Gastrocnemius medialis (tissue), 4 donors: Measurements from ENCODE around the gene RASGEF1C. TPM values are rescaled to one million over a fixed set of nuclear protein-coding genes. Genes with fewer than 3 reads are reported as not detected.

Experiments used
- ATAC-seq, 2 donors: fragments of 150-250 bp; one replicate each; pipeline ENCODE4 v1.9.1; 2016
- DNase-seq, 2 donors: peaks; one replicate each; pipeline ENCODE4 v3.0.0-alpha.2; 2019
- H3K27ac ChIP-seq, 4 donors: fragments of 200-600 bp; sonication (generic); 1 replicate in 1 of 4; 2 replicates in 3 of 4; pipeline ENCODE4 v1.5.1; 2016 to 2018; ENCODE audit warnings: mild to moderate bottlenecking in 2 of 4, moderate library complexity in 1 of 4
- H3K27me3 ChIP-seq, 3 donors: fragments of 200-600 bp; sonication (generic) in 2 of 3; 1 replicate in 1 of 3; 2 replicates in 2 of 3; pipeline versions ENCODE4 v1.5.1 to v1.6.0; 2016 to 2019; ENCODE audit warnings: mild to moderate bottlenecking in 1 of 3, moderate library complexity in 1 of 3
- H3K36me3 ChIP-seq, 2 donors: fragments of 200-600 bp; sonication (generic) in 1 of 2; one replicate each; pipeline ENCODE4 v1.5.1; 2017 to 2018
- H3K4me1 ChIP-seq, 2 donors: fragments of 200-600 bp; sonication (generic) in 1 of 2; one replicate each; pipeline ENCODE4 v1.5.1; 2016 to 2017; ENCODE audit warnings: mild to moderate bottlenecking in 2 of 2
- H3K4me3 ChIP-seq, 4 donors: fragments of 200-600 bp; sonication (generic) in 3 of 4; 1 replicate in 1 of 4; 2 replicates in 3 of 4; pipeline ENCODE4 v1.5.1; 2016 to 2019; ENCODE audit warnings: mild to moderate bottlenecking in 2 of 4
- H3K9me3 ChIP-seq, 3 donors: fragments of 200-600 bp; sonication (generic) in 2 of 3; 1 replicate in 1 of 3; 2 replicates in 2 of 3; pipeline ENCODE4 v1.5.1; 2016 to 2019
- CTCF ChIP-seq, 5 experiments: fragments of 450-650 bp in 3 of 5; fragments of 200-600 bp in 2 of 5; sonication (generic) in 2 of 5; IDR thresholded peaks in 4 of 5; conservative IDR thresholded peaks in 1 of 5; 1 replicate in 4 of 5; 2 replicates in 1 of 5; pipeline ENCODE4 v1.5.1; 2016 to 2019; ENCODE audit warnings: antibody characterized with exemption in 5 of 5, mild to moderate bottlenecking in 3 of 5, moderate library complexity in 3 of 5
- POLR2A ChIP-seq, 2 donors: fragments of 450-650 bp; IDR thresholded peaks; one replicate each; pipeline ENCODE4 v1.6.1; 2017; ENCODE audit warnings: antibody characterized with exemption in 2 of 2, mild to moderate bottlenecking in 2 of 2, moderate library complexity in 2 of 2
- in situ Hi-C, 4 donors: fragments of 200-750 bp; cut with MboI; loops; one replicate each; pipeline versions ENCODE4 v1.15.0 to v1.8.0; 2017; ENCODE audit warnings: low sequenced_read_pairs in 4 of 4
- intact Hi-C: fragments of 100-400 bp; cut with DNase I; formaldehyde crosslinking; loops from one replicate; pipeline ENCODE4 v1.15.1; 2023; ENCODE audit warnings: low total_unique reads
- total RNA-seq, 4 donors: library from RNA; depleted of rRNA; stranded (reverse); fragments of >200 nt; gene quantifications; one replicate each; pipeline versions ENCODE4 v1.1.0 to v1.2.3, GENCODE V29; 2016

Gene RASGEF1C
- total RNA-seq, 4 donors from 2014 or later = not detected

GRCh38 chr5:180096616-180097015 is 112.4 kb downstream of the RASGEF1C start:
- in situ Hi-C loops = loop anchor here in 1 of 4 donors (25.0 kb wide), 2 partner anchors 184 to 334 kb away; partner anchors contain the start of gene TBC1D9B
- intact Hi-C loops = no loop called here

GRCh38 chr5:180095545-180095944 is 113.5 kb downstream of the RASGEF1C start:
- Histone ChIP-seq H3K27ac (no peak overlapping the region), H3K27me3 (no peaks in the 10 kb centered on the region), H3K4me1 (peaks cover 0 to 7% of the 10 kb centered on the region in 2 donors), H3K9me3 (no peaks in the 10 kb centered on the region), H3K36me3 (no peaks in the 10 kb centered on the region), H3K4me3 (no peak overlapping the region)
- ATAC-seq (no peak), DNase-seq (no peak)
- TF ChIP-seq CTCF (IDR thresholded peaks at IDR 0.05 in 4 of 5, conservative IDR thresholded peaks at IDR 0.05 in 1 of 5) (no peak), POLR2A (IDR thresholded peaks at IDR 0.05) (no peak)
- intact Hi-C loops = no loop called here
- in situ Hi-C loops = loop anchor here in 1 of 4 donors (25.0 kb wide), 2 partner anchors 183 to 333 kb away; partner anchors contain the start of gene TBC1D9B

More at GRCh38 chr5:180096616-180097015, 112.4 kb downstream of the RASGEF1C start:
- no peaks in the 10 kb centered on the region for H3K4me1 ChIP-seq
- ATAC-seq (no peak), DNase-seq (no peak)
- H3K9me3 ChIP-seq = no peaks in the 10 kb centered on the region
- no peaks in the 10 kb centered on the region for H3K27me3 ChIP-seq
- H3K4me3 ChIP-seq = no peak overlapping the region
- TF ChIP-seq CTCF (IDR thresholded peaks at IDR 0.05 in 4 of 5, conservative IDR thresholded peaks at IDR 0.05 in 1 of 5) = no peak
- no peak for TF ChIP-seq POLR2A (IDR thresholded peaks at IDR 0.05)
- H3K27ac ChIP-seq = no peak overlapping the region
- H3K36me3 ChIP-seq = no peaks in the 10 kb centered on the region

GRCh38 chr5:180093651-180094382 is 115.2 kb downstream of the RASGEF1C start:
- in situ Hi-C loops = loop anchor here in 2 of 4 donors (5.0 to 25.0 kb wide), 3 partner anchors 107 to 332 kb away; partner anchors contain the start of gene TBC1D9B (in 1 of the 2)
- DNase-seq = peak in 1 of 2 donors; percentile 35
- TF ChIP-seq CTCF (IDR thresholded peaks at IDR 0.05 in 4 of 5, conservative IDR thresholded peaks at IDR 0.05 in 1 of 5) (no peak), POLR2A (IDR thresholded peaks at IDR 0.05) (no peak)
- Histone ChIP-seq H3K4me1 (peaks cover 0 to 13% of the 10 kb centered on the region in 2 donors), H3K36me3 (no peaks in the 10 kb centered on the region), H3K27ac (no peak overlapping the region), H3K9me3 (no peaks in the 10 kb centered on the region), H3K27me3 (no peaks in the 10 kb centered on the region), H3K4me3 (no peak overlapping the region)
- intact Hi-C loops = loop anchor here (5.0 kb wide), 1 partner anchor 107 kb away; no protein-coding TSS in a partner anchor
- ATAC-seq = no peak

GRCh38 chr5:180093241-180093640 is 115.8 kb downstream of the RASGEF1C start:
- Histone ChIP-seq H3K4me3 (no peak overlapping the region), H3K36me3 (no peaks in the 10 kb centered on the region), H3K27me3 (no peaks in the 10 kb centered on the region), H3K9me3 (no peaks in the 10 kb centered on the region), H3K4me1 (peaks cover 0 to 13% of the 10 kb centered on the region in 2 donors), H3K27ac (no peak overlapping the region)
- DNase-seq (no peak), ATAC-seq (no peak)
- intact Hi-C loops (loop anchor here (5.0 kb wide), 1 partner anchor 106 kb away; no protein-coding TSS in a partner anchor), in situ Hi-C loops (loop anchor here in 2 of 4 donors (5.0 to 25.0 kb wide), 3 partner anchors 106 to 331 kb away; partner anchors contain the start of gene TBC1D9B (in 1 of the 2))
- no peak for TF ChIP-seq CTCF (IDR thresholded peaks at IDR 0.05 in 4 of 5, conservative IDR thresholded peaks at IDR 0.05 in 1 of 5)
- TF ChIP-seq POLR2A (IDR thresholded peaks at IDR 0.05) = no peak
